Parathyroid adenoma (tissue), 2 donors: ENCODE results near the gene EIPR1.

Source experiments
- H2AFZ ChIP-seq: fragments of 300-600 bp; sonication (generic); one replicate; pipeline ENCODE4 v1.7.0; 2017; ENCODE audit warnings: antibody characterized with exemption, mild to moderate bottlenecking
- H3K27ac ChIP-seq: fragments of 300-600 bp; sonication (generic); one replicate; pipeline ENCODE4 v1.7.0; 2017
- H3K27me3 ChIP-seq: fragments of 300-600 bp; sonication (generic); one replicate; pipeline ENCODE4 v1.7.0; 2017; ENCODE audit warnings: low read length; ENCODE audit not compliant: control insufficient read depth, insufficient read depth
- H3K36me3 ChIP-seq: fragments of 300-600 bp; sonication (generic); one replicate; pipeline ENCODE4 v1.7.0; 2017; ENCODE audit warnings: low read length; ENCODE audit not compliant: control insufficient read depth, insufficient read depth
- H3K4me1 ChIP-seq: fragments of 300-600 bp; sonication (generic); one replicate; pipeline ENCODE4 v1.7.0; 2017; ENCODE audit warnings: control low read depth
- H3K4me2 ChIP-seq: fragments of 300-600 bp; sonication (generic); one replicate; pipeline ENCODE4 v1.7.0; 2017; ENCODE audit warnings: low read length
- H3K4me3 ChIP-seq: fragments of 300-600 bp; sonication (generic); one replicate; pipeline ENCODE4 v1.7.0; 2017; ENCODE audit warnings: low read depth, low read length
- H3K79me2 ChIP-seq: fragments of 300-600 bp; sonication (generic); one replicate; pipeline ENCODE4 v1.7.0; 2017; ENCODE audit warnings: control low read depth
- H3K9ac ChIP-seq: fragments of 300-600 bp; sonication (generic); one replicate; pipeline ENCODE4 v1.7.0; 2017; ENCODE audit warnings: mild to moderate bottlenecking
- H3K9me3 ChIP-seq: fragments of 300-600 bp; sonication (generic); one replicate; pipeline ENCODE4 v1.7.0; 2017; ENCODE audit warnings: low read length; ENCODE audit not compliant: control insufficient read depth
- CTCF ChIP-seq: fragments of 300-600 bp; sonication (generic); IDR thresholded peaks from one replicate; pipeline ENCODE4 v1.7.0; 2017; ENCODE audit warnings: antibody characterized with exemption, mild to moderate bottlenecking
- donor health status: primary hyperparathyroidism.

Gene EIPR1

GRCh38 chr2:3211256-3212060, 166.2 kb downstream of the EIPR1 start:
- Histone ChIP-seq H3K4me2 (no peak overlapping the region), H3K36me3 (no peaks in the 10 kb centered on the region), H3K9me3 (no peaks in the 10 kb centered on the region), H3K79me2 (peaks cover 5% of the 10 kb centered on the region), H3K9ac (no peak overlapping the region), H3K27ac (no peak overlapping the region), H3K4me1 (no peaks in the 10 kb centered on the region), H3K4me3 (no peak overlapping the region), H2AFZ (no peak overlapping the region), H3K27me3 (no peaks in the 10 kb centered on the region)
- no peak for TF ChIP-seq CTCF

GRCh38 chr2:3210257-3210656, 167.4 kb downstream of the EIPR1 start:
- H3K27ac ChIP-seq, result no peak overlapping the region
- no peak overlapping the region for H3K4me2 ChIP-seq
- no peaks in the 10 kb centered on the region for H3K36me3 ChIP-seq
- no peak overlapping the region for H2AFZ ChIP-seq
- H3K9ac ChIP-seq, result no peak overlapping the region
- peaks cover 3% of the 10 kb centered on the region for H3K79me2 ChIP-seq
- no peaks in the 10 kb centered on the region for H3K4me1 ChIP-seq
- no peaks in the 10 kb centered on the region for H3K9me3 ChIP-seq
- TF ChIP-seq CTCF, result no peak
- no peaks in the 10 kb centered on the region for H3K27me3 ChIP-seq
- no peak overlapping the region for H3K4me3 ChIP-seq

- no peaks in the 10 kb centered on the region for H3K36me3 ChIP-seq
- no peak overlapping the region for H3K4me3 ChIP-seq
- H3K79me2 ChIP-seq, result peaks cover 3% of the 10 kb centered on the region
- no peak overlapping the region for H3K4me2 ChIP-seq
- H3K27ac ChIP-seq, result no peak overlapping the region
- H2AFZ ChIP-seq, result no peak overlapping the region
- no peak overlapping the region for H3K9ac ChIP-seq
- no peaks in the 10 kb centered on the region for H3K27me3 ChIP-seq
- TF ChIP-seq CTCF, result no peak
- no peaks in the 10 kb centered on the region for H3K4me1 ChIP-seq
- H3K9me3 ChIP-seq, result no peaks in the 10 kb centered on the region
Observed at GRCh38 chr2:3209258-3209657, 168.4 kb downstream of the EIPR1 start.

GRCh38 chr2:3208591-3208990, 169.0 kb downstream of the EIPR1 start:
- Histone ChIP-seq H3K27ac (no peak overlapping the region), H3K9ac (no peak overlapping the region), H3K36me3 (no peaks in the 10 kb centered on the region), H3K4me1 (no peaks in the 10 kb centered on the region), H3K4me3 (no peak overlapping the region), H3K27me3 (no peaks in the 10 kb centered on the region), H3K79me2 (peaks cover 3% of the 10 kb centered on the region), H3K4me2 (no peak overlapping the region), H2AFZ (no peak overlapping the region), H3K9me3 (no peaks in the 10 kb centered on the region)
- TF ChIP-seq CTCF, result no peak

- H3K4me3 ChIP-seq, result no peak overlapping the region
- no peaks in the 10 kb centered on the region for H3K9me3 ChIP-seq
- H3K27me3 ChIP-seq, result no peaks in the 10 kb centered on the region
- H3K27ac ChIP-seq, result no peak overlapping the region
- no peaks in the 10 kb centered on the region for H3K36me3 ChIP-seq
- H2AFZ ChIP-seq, result no peak overlapping the region
- no peak for TF ChIP-seq CTCF
- H3K79me2 ChIP-seq, result peaks cover 3% of the 10 kb centered on the region
- H3K4me2 ChIP-seq, result no peak overlapping the region
- no peak overlapping the region for H3K9ac ChIP-seq
- no peaks in the 10 kb centered on the region for H3K4me1 ChIP-seq
Observed at GRCh38 chr2:3208179-3208578, 169.4 kb downstream of the EIPR1 start.
